ENCODE data around the gene DCTN4.

DNA sequence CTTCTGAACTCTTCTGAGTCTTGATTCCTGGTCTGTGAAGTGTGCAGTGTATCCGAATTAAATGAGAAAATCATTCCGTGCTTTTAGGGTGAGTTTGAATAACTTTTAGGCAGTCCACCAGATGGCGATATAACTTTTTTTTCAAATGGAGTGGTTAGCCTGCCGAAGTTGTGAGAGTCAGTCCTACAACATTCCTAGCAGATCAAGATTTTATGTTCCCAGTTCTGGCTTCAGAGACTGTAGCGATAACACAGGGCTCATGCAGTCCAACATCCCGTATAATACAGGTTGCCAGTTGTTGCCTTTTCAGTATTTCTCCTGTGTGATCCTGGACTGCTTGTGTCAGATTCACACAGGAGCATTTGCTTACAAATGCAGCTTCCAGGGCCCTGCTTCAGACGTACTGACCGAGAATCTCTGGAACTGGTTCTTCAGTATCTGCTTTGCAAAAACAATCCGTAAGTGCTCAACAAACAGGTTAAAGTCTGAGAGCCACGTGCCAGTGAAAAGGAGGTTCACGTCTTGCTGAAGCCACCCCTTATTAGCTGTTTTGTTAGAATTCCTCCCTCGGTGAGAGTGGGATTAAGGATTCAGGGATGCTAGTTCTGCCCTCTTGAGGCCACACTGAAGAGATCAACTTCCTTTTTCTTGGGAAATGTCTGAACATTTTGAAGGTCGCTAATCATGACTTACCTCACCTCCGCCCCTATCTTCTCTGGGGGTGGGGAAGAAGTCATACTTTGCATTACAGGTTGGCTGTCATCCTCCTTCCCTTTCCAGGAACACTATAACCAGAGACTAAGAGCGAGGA lies 42.5 kb upstream of the DCTN4 start:
- TF ChIP-seq CTCF (IDR thresholded peaks at IDR 0.05) (peak; percentile 41 to 64 (median 53)), POLR2A (IDR thresholded peaks at IDR 0.05) (no peak), POLR2AphosphoS5 (IDR thresholded peaks at IDR 0.05) (no peak), EP300 (IDR thresholded peaks at IDR 0.05) (no peak)

Data from gastroesophageal sphincter (tissue), 3 donors.